ENCODE data around the gene RIC8B. TPM values are rescaled to one million over a fixed set of nuclear protein-coding genes. Genes with fewer than 3 reads are reported as not detected.
A peak's percentile ranks its signal among the peaks of the same experiment; 100 is the strongest.

The RIC8B gene
- polyA plus RNA-seq, 2 of the 4 experiments (the other 2 are of a cell fraction) = 10.5 to 25.5 TPM

DNA sequence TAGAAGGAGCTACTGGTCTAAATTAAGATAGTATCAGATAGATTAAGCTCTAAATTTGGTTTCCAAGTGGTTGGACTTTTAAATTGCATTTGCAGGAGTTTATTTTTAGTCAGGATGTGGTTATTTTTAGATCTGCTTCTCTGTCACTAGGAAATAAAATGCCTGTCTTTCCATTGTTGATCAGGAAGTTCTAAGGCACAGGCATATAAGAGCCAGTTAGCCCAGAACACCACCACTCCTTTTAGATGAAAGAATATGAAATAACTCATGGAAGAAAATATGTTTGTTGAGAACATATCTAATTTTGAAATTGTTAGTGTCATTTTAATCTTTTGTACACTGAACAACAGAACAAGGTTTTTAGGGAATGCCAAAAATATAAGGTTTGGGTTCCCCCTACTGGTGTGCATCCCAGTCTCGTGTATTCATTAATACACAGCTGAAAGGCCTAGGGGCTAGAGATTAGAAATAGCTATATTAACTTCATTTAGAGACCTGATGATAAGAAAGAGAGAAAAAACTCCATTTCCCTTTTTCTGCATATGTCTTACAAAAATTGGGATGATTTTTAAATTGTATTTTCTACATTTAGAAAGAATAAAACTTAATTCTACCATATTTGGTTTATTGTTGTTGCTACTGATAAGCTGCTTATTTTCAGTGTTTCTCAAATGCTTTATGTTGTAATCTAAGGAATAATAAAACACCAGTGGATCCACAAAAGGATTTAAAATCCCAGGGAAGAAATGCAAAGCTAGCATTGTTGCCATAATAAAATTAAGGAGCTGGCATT lies 67.2 kb downstream of the RIC8B start:
- ATAC-seq = peak; percentile 81 to 89
- Histone ChIP-seq H3K4me2 (peak overlapping the region; percentile 80), H3K9me3 (no peaks in the 10 kb centered on the region), H3K27ac (peak overlapping the region in 1 of 2 experiments; percentile 9; a peak in 3 of 6 replicates), H3K4me3 (no peak overlapping the region), H3K4me1 (peaks cover 28% of the 10 kb centered on the region)
- TF ChIP-seq RAD21 (conservative IDR thresholded peaks at IDR 0.05 in 1 of 2, IDR thresholded peaks at IDR 0.05 in 1 of 2) (peak; percentile 90 to 92), CBX8 (IDR thresholded peaks at IDR 0.05) (no peak), RCOR1 (IDR thresholded peaks at IDR 0.05; ENCODE audit: low read depth, low read length) (no peak), PHF8 (IDR thresholded peaks at IDR 0.05; ENCODE audit: borderline replicate concordance, low read depth) (no peak), SMC3 (IDR thresholded peaks at IDR 0.05) (peak; percentile 88)
- TF ChIP-seq, protein P1, sequence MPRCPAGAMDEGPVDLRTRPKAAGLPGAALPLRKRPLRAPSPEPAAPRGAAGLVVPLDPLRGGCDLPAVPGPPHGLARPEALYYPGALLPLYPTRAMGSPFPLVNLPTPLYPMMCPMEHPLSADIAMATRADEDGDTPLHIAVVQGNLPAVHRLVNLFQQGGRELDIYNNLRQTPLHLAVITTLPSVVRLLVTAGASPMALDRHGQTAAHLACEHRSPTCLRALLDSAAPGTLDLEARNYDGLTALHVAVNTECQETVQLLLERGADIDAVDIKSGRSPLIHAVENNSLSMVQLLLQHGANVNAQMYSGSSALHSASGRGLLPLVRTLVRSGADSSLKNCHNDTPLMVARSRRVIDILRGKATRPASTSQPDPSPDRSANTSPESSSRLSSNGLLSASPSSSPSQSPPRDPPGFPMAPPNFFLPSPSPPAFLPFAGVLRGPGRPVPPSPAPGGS (IDR thresholded peaks at IDR 0.05) = no peak
- TF ChIP-seq, protein P2, sequence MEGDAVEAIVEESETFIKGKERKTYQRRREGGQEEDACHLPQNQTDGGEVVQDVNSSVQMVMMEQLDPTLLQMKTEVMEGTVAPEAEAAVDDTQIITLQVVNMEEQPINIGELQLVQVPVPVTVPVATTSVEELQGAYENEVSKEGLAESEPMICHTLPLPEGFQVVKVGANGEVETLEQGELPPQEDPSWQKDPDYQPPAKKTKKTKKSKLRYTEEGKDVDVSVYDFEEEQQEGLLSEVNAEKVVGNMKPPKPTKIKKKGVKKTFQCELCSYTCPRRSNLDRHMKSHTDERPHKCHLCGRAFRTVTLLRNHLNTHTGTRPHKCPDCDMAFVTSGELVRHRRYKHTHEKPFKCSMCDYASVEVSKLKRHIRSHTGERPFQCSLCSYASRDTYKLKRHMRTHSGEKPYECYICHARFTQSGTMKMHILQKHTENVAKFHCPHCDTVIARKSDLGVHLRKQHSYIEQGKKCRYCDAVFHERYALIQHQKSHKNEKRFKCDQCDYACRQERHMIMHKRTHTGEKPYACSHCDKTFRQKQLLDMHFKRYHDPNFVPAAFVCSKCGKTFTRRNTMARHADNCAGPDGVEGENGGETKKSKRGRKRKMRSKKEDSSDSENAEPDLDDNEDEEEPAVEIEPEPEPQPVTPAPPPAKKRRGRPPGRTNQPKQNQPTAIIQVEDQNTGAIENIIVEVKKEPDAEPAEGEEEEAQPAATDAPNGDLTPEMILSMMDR (IDR thresholded peaks at IDR 0.05) = peak; percentile 90
- TF ChIP-seq, protein P3, sequence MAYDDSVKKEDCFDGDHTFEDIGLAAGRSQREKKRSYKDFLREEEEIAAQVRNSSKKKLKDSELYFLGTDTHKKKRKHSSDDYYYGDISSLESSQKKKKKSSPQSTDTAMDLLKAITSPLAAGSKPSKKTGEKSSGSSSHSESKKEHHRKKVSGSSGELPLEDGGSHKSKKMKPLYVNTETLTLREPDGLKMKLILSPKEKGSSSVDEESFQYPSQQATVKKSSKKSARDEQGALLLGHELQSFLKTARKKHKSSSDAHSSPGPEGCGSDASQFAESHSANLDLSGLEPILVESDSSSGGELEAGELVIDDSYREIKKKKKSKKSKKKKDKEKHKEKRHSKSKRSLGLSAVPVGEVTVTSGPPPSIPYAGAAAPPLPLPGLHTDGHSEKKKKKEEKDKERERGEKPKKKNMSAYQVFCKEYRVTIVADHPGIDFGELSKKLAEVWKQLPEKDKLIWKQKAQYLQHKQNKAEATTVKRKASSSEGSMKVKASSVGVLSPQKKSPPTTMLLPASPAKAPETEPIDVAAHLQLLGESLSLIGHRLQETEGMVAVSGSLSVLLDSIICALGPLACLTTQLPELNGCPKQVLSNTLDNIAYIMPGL (CRISPR knock-in tag; IDR thresholded peaks at IDR 0.05; ENCODE audit: borderline replicate concordance) = no peak
- ChIA-PET CTCF (interaction anchor here (0.6 to 5.6 kb wide), 66 partner anchors 9 to 1421 kb away, joined by 3 to 75 read pairs (median 4); partner anchors contain the start of gene POLR3B), POLR2A (interaction anchor here (0.5 to 1.3 kb wide), 2 partner anchors 461 to 484 kb away, joined by 6 to 7 read pairs; partner anchors contain the start of gene POLR3B)
- WGBS (ENCODE audit: missing lambda C conversion rate) = 3% methylated on average over 1 of the region's 1 CpG
- FAIRE-seq = peak; percentile 46
- DNase-seq (ENCODE audit: low read depth in 1 of 2, low spot score in 1 of 2) = peak; percentile 50 to 59

- TF ChIP-seq FOSL2 (IDR thresholded peaks at IDR 0.05) (no peak), FOSL2 (CRISPR knock-in tag; IDR thresholded peaks at IDR 0.05) (no peak), JUN (IDR thresholded peaks at IDR 0.05) (no peak), CBX8 (IDR thresholded peaks at IDR 0.05) (no peak), HDAC2 (IDR thresholded peaks at IDR 0.05) (no peak), POLR2AphosphoS2 (conservative IDR thresholded peaks at IDR 0.05; ENCODE audit: low read length) (no peak), ATOH8 (CRISPR knock-in tag; IDR thresholded peaks at IDR 0.05; ENCODE audit: low read depth) (no peak)
- Histone ChIP-seq H3K4me1 (peaks cover 8% of the 10 kb centered on the region), H3K27ac (no peak overlapping the region), H3K4me3 (no peak overlapping the region), H3K4me2 (no peak overlapping the region), H3K9me3 (no peaks in the 10 kb centered on the region)
- DNase-seq (ENCODE audit: low read depth in 1 of 2, low spot score in 1 of 2) (no peak), ATAC-seq (no peak), FAIRE-seq (no peak)
- 78% methylated on average over 4 of the region's 4 CpGs for WGBS (ENCODE audit: missing lambda C conversion rate)
- CTCF ChIA-PET = interaction anchor here (1.0 kb wide), 1 partner anchor 73 kb away, joined by 3 read pairs; no protein-coding TSS in a partner anchor
- POLR2A ChIA-PET = no interaction called here
Observed at GRCh38 chr12:106845902-106846301, 71.4 kb downstream of the RIC8B start.

- H3K27ac ChIP-seq = no peak overlapping the region
- 95% methylated on average over 2 of the region's 2 CpGs for WGBS (ENCODE audit: missing lambda C conversion rate)
- POLR2A ChIA-PET = no interaction called here
- TF ChIP-seq E2F6 (IDR thresholded peaks at IDR 0.05; ENCODE audit: borderline replicate concordance, low read depth) (no peak), NR3C1 (IDR thresholded peaks at IDR 0.05) (no peak), HEYL (CRISPR knock-in tag; IDR thresholded peaks at IDR 0.05) (no peak), HOXA7 (CRISPR knock-in tag; IDR thresholded peaks at IDR 0.05) (no peak)
- CTCF ChIA-PET = interaction anchor here (1.1 kb wide), 1 partner anchor 10 kb away, joined by 3 read pairs; no protein-coding TSS in a partner anchor
- DNase-seq (ENCODE audit: low read depth in 1 of 2, low spot score in 1 of 2) (no peak), FAIRE-seq (no peak), ATAC-seq (no peak)
- H3K4me3 ChIP-seq = no peak overlapping the region
- no peak overlapping the region for H3K4me2 ChIP-seq
- H3K4me1 ChIP-seq = no peaks in the 10 kb centered on the region
- H3K9me3 ChIP-seq = no peaks in the 10 kb centered on the region
Observed at GRCh38 chr12:106847861-106848260, 73.4 kb downstream of the RIC8B start.
